NAMALWA (cell line): ENCODE data around the gene ZNF540.
"Not testable (repeated sequence)": the region's sequence is repeated elsewhere in the genome, so short reads cannot be mapped to it uniquely, and the experiment has no call there.

Experiments used
- DNase-seq: peaks from one replicate; pipeline ENCODE4 v3.0.0-alpha.2; 2015; ENCODE audit warnings: low spot score

Gene ZNF540

GRCh38 chr19:37594304-37594981 lies at the start of gene ZNF540, which contains the start of gene ZNF571:
Gene ZNF540 (plus strand): TSS chr19:37594876. CDS start chr19:37598448, 3,572 bp downstream.
Gene ZNF571 (minus strand): TSS chr19:37594792. CDS start chr19:37586676, 8,116 bp downstream.
- DNase-seq: peak; percentile 79

- DNase-seq: peak; percentile 11
These were observed 43.3 kb upstream of the ZNF540 start for GRCh38 chr19:37551129-37551993.

GRCh38 chr19:37563518-37563917 lies 31.2 kb upstream of the ZNF540 start:
- no peak for DNase-seq

GRCh38 chr19:37564624-37565369 lies 29.9 kb upstream of the ZNF540 start:
- DNase-seq: no peak

- DNase-seq: no peak
These were observed 29.4 kb upstream of the ZNF540 start for GRCh38 chr19:37565370-37565669.

GRCh38 chr19:37572203-37572602 lies 22.5 kb upstream of the ZNF540 start:
- DNase-seq: no peak

GRCh38 chr19:37583340-37583739 lies 11.3 kb upstream of the ZNF540 start:
- DNase-seq: peak; percentile 3

GRCh38 chr19:37593996-37594303 lies 726 bp upstream of the ZNF540 start:
- DNase-seq: no peak

- no peak for DNase-seq
These were observed 306 bp downstream of the ZNF540 start for GRCh38 chr19:37594982-37595382.

- DNase-seq: no peak
These were observed 40.7 kb downstream of the ZNF540 start for GRCh38 chr19:37635076-37636056.

GRCh38 chr19:37654118-37654517 lies 59.4 kb downstream of the ZNF540 start:
- no peak for DNase-seq

- DNase-seq: no peak
These were observed 60.1 kb downstream of the ZNF540 start for GRCh38 chr19:37654629-37655300.

GRCh38 chr19:37655301-37655688 lies 60.6 kb downstream of the ZNF540 start, which contains the start of gene ZFP30:
Gene ZFP30 (minus strand): TSS chr19:37655465. CDS start chr19:37647822, 7,643 bp downstream.
- DNase-seq: no peak

GRCh38 chr19:37655689-37656371 lies 61.2 kb downstream of the ZNF540 start:
- DNase-seq: no peak

GRCh38 chr19:37657157-37657556 lies 62.5 kb downstream of the ZNF540 start:
- not testable (repeated sequence) for DNase-seq
